ENCODE results near the gene CALM1.

CALM1 gene

GRCh38 chr14:90418053-90418452 is 21.2 kb downstream of the CALM1 start:
- H3K36me3 ChIP-seq (ENCODE audit: insufficient read depth, low read length) = no peaks in the 10 kb centered on the region
- H4K20me1 ChIP-seq (ENCODE audit: insufficient read depth, low read length, poor library complexity, severe bottlenecking) = no peaks in the 10 kb centered on the region
- no peaks in the 10 kb centered on the region for H3K9me3 ChIP-seq (ENCODE audit: insufficient read depth, low read depth, low read length)
- no peaks in the 10 kb centered on the region for H3K27me3 ChIP-seq (ENCODE audit: insufficient read depth, low read length, poor library complexity, severe bottlenecking)
- no peak overlapping the region for H3K9ac ChIP-seq (ENCODE audit: low read depth, low read length, poor library complexity, severe bottlenecking)
- no peaks in the 10 kb centered on the region for H3K9me2 ChIP-seq (replicated peaks; ENCODE audit: low read depth, low read length)
- TF ChIP-seq EZH2phosphoT487 (IDR thresholded peaks at IDR 0.05; ENCODE audit: borderline replicate concordance) (no peak), CTCF (conservative IDR thresholded peaks at IDR 0.05; ENCODE audit: low read length) (no peak)
- H3K79me2 ChIP-seq (ENCODE audit: insufficient read depth, low read length) = no peaks in the 10 kb centered on the region
- H3F3A ChIP-seq (ENCODE audit: low read depth) = no peaks in the 10 kb centered on the region
- no peaks in the 10 kb centered on the region for H3K4me1 ChIP-seq (ENCODE audit: insufficient read depth, low read length, poor library complexity, severe bottlenecking)
- H3K4me3 ChIP-seq (ENCODE audit: low read length, poor library complexity, severe bottlenecking) = no peak overlapping the region
- H2AFZ ChIP-seq (ENCODE audit: low read length) = no peak overlapping the region
- H3K4me2 ChIP-seq (ENCODE audit: low read depth, low read length, poor library complexity, severe bottlenecking) = no peak overlapping the region

GRCh38 chr14:90419200-90419599 is 22.4 kb downstream of the CALM1 start:
- Histone ChIP-seq H3F3A (ENCODE audit: low read depth) (no peaks in the 10 kb centered on the region), H3K4me3 (ENCODE audit: low read length, poor library complexity, severe bottlenecking) (no peak overlapping the region), H3K4me1 (ENCODE audit: insufficient read depth, low read length, poor library complexity, severe bottlenecking) (no peaks in the 10 kb centered on the region), H3K9me2 (replicated peaks; ENCODE audit: low read depth, low read length) (no peaks in the 10 kb centered on the region), H4K20me1 (ENCODE audit: insufficient read depth, low read length, poor library complexity, severe bottlenecking) (no peaks in the 10 kb centered on the region), H2AFZ (ENCODE audit: low read length) (no peak overlapping the region), H3K36me3 (ENCODE audit: insufficient read depth, low read length) (no peaks in the 10 kb centered on the region), H3K27me3 (ENCODE audit: insufficient read depth, low read length, poor library complexity, severe bottlenecking) (no peaks in the 10 kb centered on the region), H3K9me3 (ENCODE audit: insufficient read depth, low read depth, low read length) (no peaks in the 10 kb centered on the region), H3K9ac (ENCODE audit: low read depth, low read length, poor library complexity, severe bottlenecking) (no peak overlapping the region), H3K79me2 (ENCODE audit: insufficient read depth, low read length) (no peaks in the 10 kb centered on the region), H3K4me2 (ENCODE audit: low read depth, low read length, poor library complexity, severe bottlenecking) (no peak overlapping the region)
- TF ChIP-seq CTCF (conservative IDR thresholded peaks at IDR 0.05; ENCODE audit: low read length) (no peak), EZH2phosphoT487 (IDR thresholded peaks at IDR 0.05; ENCODE audit: borderline replicate concordance) (no peak)

- Histone ChIP-seq H3K9me2 (replicated peaks; ENCODE audit: low read depth, low read length) (no peaks in the 10 kb centered on the region), H3K4me3 (ENCODE audit: low read length, poor library complexity, severe bottlenecking) (no peak overlapping the region), H3K9ac (ENCODE audit: low read depth, low read length, poor library complexity, severe bottlenecking) (no peak overlapping the region), H3K27me3 (ENCODE audit: insufficient read depth, low read length, poor library complexity, severe bottlenecking) (no peaks in the 10 kb centered on the region), H3K9me3 (ENCODE audit: insufficient read depth, low read depth, low read length) (no peaks in the 10 kb centered on the region), H3K4me1 (ENCODE audit: insufficient read depth, low read length, poor library complexity, severe bottlenecking) (no peaks in the 10 kb centered on the region), H3K79me2 (ENCODE audit: insufficient read depth, low read length) (no peaks in the 10 kb centered on the region), H3K36me3 (ENCODE audit: insufficient read depth, low read length) (no peaks in the 10 kb centered on the region), H4K20me1 (ENCODE audit: insufficient read depth, low read length, poor library complexity, severe bottlenecking) (no peaks in the 10 kb centered on the region), H3F3A (ENCODE audit: low read depth) (no peaks in the 10 kb centered on the region), H2AFZ (ENCODE audit: low read length) (no peak overlapping the region), H3K4me2 (ENCODE audit: low read depth, low read length, poor library complexity, severe bottlenecking) (no peak overlapping the region)
- TF ChIP-seq EZH2phosphoT487 (IDR thresholded peaks at IDR 0.05; ENCODE audit: borderline replicate concordance) (no peak), CTCF (conservative IDR thresholded peaks at IDR 0.05; ENCODE audit: low read length) (no peak)
Measured at GRCh38 chr14:90421001-90421631, 24.3 kb downstream of the CALM1 start.
